ENCODE measurements around the gene EFHD2. TPM values are rescaled to one million over a fixed set of nuclear protein-coding genes. Genes with fewer than 3 reads are reported as not detected.

Gene EFHD2
- total RNA-seq, 1 experiment from 2014 or later: 192 TPM

- Histone ChIP-seq H3K27ac (ENCODE audit: low read length) (no peak overlapping the region), H3F3A (ENCODE audit: low read length, unreplicated experiment) (peaks cover 8% of the 10 kb centered on the region), H4K20me1 (ENCODE audit: low read length) (peaks cover 15% of the 10 kb centered on the region; the same call in 1 of the 2 replicates), H3K9me2 (replicated peaks; ENCODE audit: low read length) (no peaks in the 10 kb centered on the region), H3K9ac (ENCODE audit: low read length) (no peak overlapping the region), H3K9me3 (ENCODE audit: low read length) (no peaks in the 10 kb centered on the region), H3K36me3 (ENCODE audit: low read depth, low read length) (peaks cover 15% of the 10 kb centered on the region), H3K4me1 (ENCODE audit: insufficient read depth, low read length) (peaks cover 42% of the 10 kb centered on the region), H2AFZ (ENCODE audit: low read length) (no peak overlapping the region), H3K4me2 (ENCODE audit: low read length) (no peak overlapping the region), H3K79me2 (ENCODE audit: low read length) (peaks cover 75% of the 10 kb centered on the region), H3K27me3 (ENCODE audit: low read length) (no peaks in the 10 kb centered on the region), H3K4me3 (ENCODE audit: low read length) (no peak overlapping the region)
- peak; percentile 27 for TF ChIP-seq CTCF (conservative IDR thresholded peaks at IDR 0.05; ENCODE audit: low read depth, low read length)
- TF ChIP-seq EZH2phosphoT487 (IDR thresholded peaks at IDR 0.05; ENCODE audit: borderline replicate concordance, low read length): no peak
- TF ChIP-seq EZH2 (IDR thresholded peaks at IDR 0.05; ENCODE audit: low read length, unreplicated experiment): no peak
- intact Hi-C loops (cut with micrococcal nuclease): no loop called here
- BruUV-seq (replicated peaks): no TSS peak
- no peak for DNase-seq
- no peak for ATAC-seq
- POLR2A ChIA-PET (ENCODE audit: unreplicated experiment): no interaction called here
- CTCF ChIA-PET: no interaction called here
Observed at GRCh38 chr1:15420853-15421465, 11.3 kb downstream of the EFHD2 start.

GRCh38 chr1:15422871-15423270 lies 13.2 kb downstream of the EFHD2 start:
- Histone ChIP-seq H4K20me1 (ENCODE audit: low read length) (peaks cover 19% of the 10 kb centered on the region; the same call in 1 of the 2 replicates), H3K4me3 (ENCODE audit: low read length) (no peak overlapping the region), H3F3A (ENCODE audit: low read length, unreplicated experiment) (no peaks in the 10 kb centered on the region), H2AFZ (ENCODE audit: low read length) (no peak overlapping the region), H3K9me3 (ENCODE audit: low read length) (no peaks in the 10 kb centered on the region), H3K9me2 (replicated peaks; ENCODE audit: low read length) (no peaks in the 10 kb centered on the region), H3K4me2 (ENCODE audit: low read length) (no peak overlapping the region), H3K79me2 (ENCODE audit: low read length) (peaks cover 65% of the 10 kb centered on the region), H3K36me3 (ENCODE audit: low read depth, low read length) (peaks cover 30% of the 10 kb centered on the region), H3K27ac (ENCODE audit: low read length) (no peak overlapping the region), H3K9ac (ENCODE audit: low read length) (no peak overlapping the region), H3K4me1 (ENCODE audit: insufficient read depth, low read length) (peaks cover 32% of the 10 kb centered on the region), H3K27me3 (ENCODE audit: low read length) (no peaks in the 10 kb centered on the region)
- DNase-seq: no peak
- BruUV-seq (replicated peaks): no TSS peak
- intact Hi-C loops (cut with micrococcal nuclease): no loop called here
- CTCF ChIA-PET: no interaction called here
- TF ChIP-seq EZH2phosphoT487 (IDR thresholded peaks at IDR 0.05; ENCODE audit: borderline replicate concordance, low read length): no peak
- TF ChIP-seq CTCF (conservative IDR thresholded peaks at IDR 0.05; ENCODE audit: low read depth, low read length): no peak
- TF ChIP-seq EZH2 (IDR thresholded peaks at IDR 0.05; ENCODE audit: low read length, unreplicated experiment): no peak
- POLR2A ChIA-PET (ENCODE audit: unreplicated experiment): no interaction called here
- no peak for ATAC-seq

GRCh38 chr1:15423355-15424077 lies 13.8 kb downstream of the EFHD2 start:
- TF ChIP-seq CTCF (conservative IDR thresholded peaks at IDR 0.05; ENCODE audit: low read depth, low read length): no peak
- no peak for TF ChIP-seq EZH2 (IDR thresholded peaks at IDR 0.05; ENCODE audit: low read length, unreplicated experiment)
- no peak for TF ChIP-seq EZH2phosphoT487 (IDR thresholded peaks at IDR 0.05; ENCODE audit: borderline replicate concordance, low read length)
- intact Hi-C loops (cut with micrococcal nuclease): no loop called here
- H2AFZ ChIP-seq (ENCODE audit: low read length): no peak overlapping the region
- no peak for DNase-seq
- no peaks in the 10 kb centered on the region for H3K27me3 ChIP-seq (ENCODE audit: low read length)
- no peak overlapping the region for H3K9ac ChIP-seq (ENCODE audit: low read length)
- H3K79me2 ChIP-seq (ENCODE audit: low read length): peaks cover 63% of the 10 kb centered on the region
- H3K27ac ChIP-seq (ENCODE audit: low read length): no peak overlapping the region
- ChIA-PET POLR2A (ENCODE audit: unreplicated experiment) (no interaction called here), CTCF (no interaction called here)
- H3K36me3 ChIP-seq (ENCODE audit: low read depth, low read length): peaks cover 30% of the 10 kb centered on the region
- no peaks in the 10 kb centered on the region for H3K9me2 ChIP-seq (replicated peaks; ENCODE audit: low read length)
- no TSS peak for BruUV-seq (replicated peaks)
- no peak overlapping the region for H3K4me3 ChIP-seq (ENCODE audit: low read length)
- no peak; the same call in 1 of the 2 replicates for ATAC-seq
- H3K9me3 ChIP-seq (ENCODE audit: low read length): no peaks in the 10 kb centered on the region
- H3K4me1 ChIP-seq (ENCODE audit: insufficient read depth, low read length): peaks cover 29% of the 10 kb centered on the region
- H3F3A ChIP-seq (ENCODE audit: low read length, unreplicated experiment): no peaks in the 10 kb centered on the region
- H4K20me1 ChIP-seq (ENCODE audit: low read length): peaks cover 19% of the 10 kb centered on the region; the same call in 1 of the 2 replicates
- no peak overlapping the region for H3K4me2 ChIP-seq (ENCODE audit: low read length)
